ENCODE data around the gene SPRR1A.

GRCh38 chr1:153030895-153031294 lies 47.0 kb downstream of the SPRR1A start, which contains the start of gene SPRR1B:
- TF ChIP-seq CTCF (IDR thresholded peaks at IDR 0.05; ENCODE audit: low read depth, low read length) = no peak
- TF ChIP-seq EZH2phosphoT487 (IDR thresholded peaks at IDR 0.05; ENCODE audit: low read depth) = no peak

All from OCI-LY3 (cell line).